Activated naive CD4-positive, alpha-beta T cell treated with Interleukin-2 at 50 U/mL for 16 hours (primary cell): ENCODE data around the gene PCP2.
A peak's percentile ranks its signal among the peaks of the same experiment; 100 is the strongest.

Source experiments
- DNase-seq: peaks from one replicate; pipeline ENCODE4 v3.0.0-alpha.2; 2020

PCP2 gene

GRCh38 chr19:7596211-7596937 lies 37.1 kb downstream of the PCP2 start:
- no peak for DNase-seq

GRCh38 chr19:7595466-7596133 lies 37.9 kb downstream of the PCP2 start, which contains the start of gene CAMSAP3:
CAMSAP3 (plus strand) TSS chr19:7595863; CDS start chr19:7596003, 140 bp downstream.
- DNase-seq = peak; percentile 36

DNA sequence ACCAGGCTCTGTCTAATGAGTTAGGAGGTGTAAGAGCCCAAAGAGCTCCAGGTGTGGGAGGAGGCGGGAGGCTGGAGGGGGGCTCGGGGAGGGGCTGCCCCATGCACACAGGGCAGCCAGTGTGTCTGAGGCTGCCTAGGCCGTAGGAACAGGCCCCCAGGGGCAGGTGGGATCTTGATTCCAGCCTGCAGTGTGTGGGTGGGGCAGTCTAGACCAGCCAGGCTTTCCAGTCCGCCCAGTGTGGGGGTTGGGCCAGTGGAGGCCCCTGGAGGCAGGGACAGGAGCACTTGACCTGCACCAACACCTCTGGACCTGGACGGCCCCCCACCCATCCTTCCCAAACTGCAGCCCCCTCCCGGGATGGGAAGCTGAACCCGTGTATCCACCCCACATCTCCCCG lies 43.3 kb downstream of the PCP2 start:
- no peak for DNase-seq

DNA sequence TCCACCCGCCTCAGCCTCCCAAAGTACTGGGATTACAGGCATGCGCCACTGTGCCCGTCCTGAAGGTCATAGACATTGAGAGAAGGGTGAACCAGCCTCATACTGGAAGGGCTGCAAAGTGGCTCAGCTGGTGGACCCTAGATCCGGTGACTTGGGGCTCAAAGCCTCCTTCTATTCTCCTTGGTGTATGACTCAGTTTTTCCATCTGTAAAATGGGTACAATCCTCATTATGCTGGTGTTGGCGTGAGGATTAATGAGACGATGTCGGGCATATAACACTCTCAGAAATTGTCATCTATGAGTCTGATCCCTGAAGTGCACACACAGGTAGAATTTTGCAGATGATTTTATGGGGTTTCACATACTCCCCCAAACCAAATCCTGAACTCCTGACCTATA lies 43.7 kb downstream of the PCP2 start:
- DNase-seq = no peak

DNA sequence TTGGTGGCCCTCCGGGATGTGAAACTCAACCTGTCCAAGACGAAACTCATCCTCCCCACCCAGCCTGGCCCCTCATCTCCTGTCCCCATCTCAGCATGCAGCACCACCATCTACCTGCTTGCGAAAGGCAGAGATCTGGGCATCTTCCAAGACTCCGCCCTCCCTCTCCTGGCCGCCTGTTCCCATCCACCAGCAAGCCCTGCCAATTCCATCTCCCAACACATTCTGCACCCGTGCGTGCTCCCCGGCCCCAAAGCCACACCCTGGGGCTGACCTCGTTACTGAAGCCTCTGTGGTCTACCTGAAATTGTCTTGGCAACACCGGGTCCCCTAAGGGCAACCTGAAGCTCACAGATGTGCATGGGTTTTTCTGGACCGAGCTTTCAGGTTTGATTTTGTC lies 51.1 kb downstream of the PCP2 start:
- DNase-seq = no peak
